HepG2 (cell line): ENCODE measurements around the gene THOC5. TPM values are rescaled to one million over a fixed set of nuclear protein-coding genes. Genes with fewer than 3 reads are reported as not detected.
A peak's percentile ranks its signal among the peaks of the same experiment; 100 is the strongest.

Experiments used
- ESRRA ChIP-seq: sonication (generic); formaldehyde crosslinking; IDR thresholded peaks from 2 replicates; pipeline ENCODE4 v1.5.1; 2020; ENCODE audit warnings: mild to moderate bottlenecking, low read depth, missing genetic modification reagents
- HDAC1 ChIP-seq: sonication (generic); formaldehyde crosslinking; IDR thresholded peaks from 2 replicates; pipeline ENCODE4 v1.5.1; 2020; ENCODE audit warnings: mild to moderate bottlenecking, missing genetic modification reagents
- HIVEP1 ChIP-seq: sonication (generic); formaldehyde crosslinking; IDR thresholded peaks from 2 replicates; pipeline ENCODE4 v1.4.0; 2020; ENCODE audit warnings: mild to moderate bottlenecking, missing genetic modification reagents
- IRX3 ChIP-seq: sonication (generic); formaldehyde crosslinking; IDR thresholded peaks from 2 replicates; pipeline ENCODE4 v1.8.1; 2023; ENCODE audit warnings: mild to moderate bottlenecking, low read depth, missing genetic modification reagents, borderline replicate concordance
- ISX ChIP-seq: sonication (generic); formaldehyde crosslinking; conservative IDR thresholded peaks from 2 replicates; pipeline ENCODE4 v1.5.0; 2020; ENCODE audit warnings: missing genetic modification reagents
- PHF5A ChIP-seq: IDR thresholded peaks from one replicate; pipeline ENCODE4 v1.6.1; 2018; ENCODE audit warnings: low read depth, missing genetic modification reagents; ENCODE audit not compliant: unreplicated experiment
- RXRA ChIP-seq: sonication (generic); formaldehyde crosslinking; IDR thresholded peaks from 2 replicates; pipeline ENCODE4 v1.5.1; 2020; ENCODE audit warnings: missing genetic modification reagents
- SMAD9 ChIP-seq: sonication (generic); formaldehyde crosslinking; IDR thresholded peaks from 2 replicates; pipeline ENCODE4 v1.5.1; 2020; ENCODE audit warnings: mild to moderate bottlenecking, missing genetic modification reagents
- ZNF124 ChIP-seq: sonication (generic); formaldehyde crosslinking; IDR thresholded peaks from 2 replicates; pipeline ENCODE4 v1.4.0; 2020; ENCODE audit warnings: missing genetic modification reagents
- ZNF460 ChIP-seq: sonication (generic); formaldehyde crosslinking; IDR thresholded peaks from 2 replicates; pipeline ENCODE4 v1.5.1; 2020; ENCODE audit warnings: missing genetic modification reagents, mild to moderate bottlenecking, borderline replicate concordance
- polyA plus RNA-seq, 8 experiments: library from polyadenylated mRNA; depleted of rRNA in 3 of 8; stranded (reverse) in 7 of 8; unstranded in 1 of 8; fragments of >200 nt; fragmentation: Illumina TruSeq in 4 of 8; extraction: Trizol in 4 of 8; gene quantifications; 2 replicates each; pipeline versions ENCODE4 v1.2.1 to v1.2.3, GENCODE V29; 2011 to 2016; ENCODE audit warnings: low read depth in 4 of 8, missing spikeins in 1 of 8, mixed read lengths in 1 of 8; ENCODE audit not compliant: insufficient read depth in 1 of 8
- total RNA-seq, 5 experiments: library from RNA; depleted of rRNA; stranded (reverse); fragments of >200 nt; fragmentation: Illumina TruSeq; extraction: Trizol; gene quantifications; 2 replicates each; pipeline ENCODE4 v1.2.3, GENCODE V29; 2016; ENCODE audit warnings: low read depth in 1 of 5
- TF ChIP-seq, protein P1 (sequence below): sonication (generic); formaldehyde crosslinking; IDR thresholded peaks from 2 replicates; pipeline ENCODE4 v1.5.1; 2020; ENCODE audit warnings: mild to moderate bottlenecking, missing genetic modification reagents, moderate library complexity
- TF ChIP-seq, protein P2 (sequence below): sonication (generic); formaldehyde crosslinking; IDR thresholded peaks from 2 replicates; pipeline ENCODE4 v1.4.0; 2020; ENCODE audit warnings: missing genetic modification reagents, borderline replicate concordance
- TF ChIP-seq, protein P3 (sequence below): sonication (generic); formaldehyde crosslinking; IDR thresholded peaks from 2 replicates; pipeline ENCODE4 v1.4.0; 2020; ENCODE audit warnings: missing genetic modification reagents
- TF ChIP-seq, protein P4 (sequence below): sonication (generic); formaldehyde crosslinking; IDR thresholded peaks from 2 replicates; pipeline ENCODE4 v1.5.0; 2020; ENCODE audit warnings: mild to moderate bottlenecking, missing genetic modification reagents
- TF ChIP-seq, protein P5 (sequence below): sonication (generic); formaldehyde crosslinking; IDR thresholded peaks from 2 replicates; pipeline ENCODE4 v1.4.0; 2020; ENCODE audit warnings: missing genetic modification reagents
- TF ChIP-seq, protein P6 (sequence below): sonication (generic); formaldehyde crosslinking; IDR thresholded peaks from 2 replicates; pipeline ENCODE4 v1.5.0; 2020; ENCODE audit warnings: missing genetic modification reagents

Gene THOC5
- total and polyA plus RNA-seq, 2 of the 13 experiments (the other 11 are each of a cell fraction or from before 2014, with no cell fraction given): 45.8 to 46.7 TPM

DNA sequence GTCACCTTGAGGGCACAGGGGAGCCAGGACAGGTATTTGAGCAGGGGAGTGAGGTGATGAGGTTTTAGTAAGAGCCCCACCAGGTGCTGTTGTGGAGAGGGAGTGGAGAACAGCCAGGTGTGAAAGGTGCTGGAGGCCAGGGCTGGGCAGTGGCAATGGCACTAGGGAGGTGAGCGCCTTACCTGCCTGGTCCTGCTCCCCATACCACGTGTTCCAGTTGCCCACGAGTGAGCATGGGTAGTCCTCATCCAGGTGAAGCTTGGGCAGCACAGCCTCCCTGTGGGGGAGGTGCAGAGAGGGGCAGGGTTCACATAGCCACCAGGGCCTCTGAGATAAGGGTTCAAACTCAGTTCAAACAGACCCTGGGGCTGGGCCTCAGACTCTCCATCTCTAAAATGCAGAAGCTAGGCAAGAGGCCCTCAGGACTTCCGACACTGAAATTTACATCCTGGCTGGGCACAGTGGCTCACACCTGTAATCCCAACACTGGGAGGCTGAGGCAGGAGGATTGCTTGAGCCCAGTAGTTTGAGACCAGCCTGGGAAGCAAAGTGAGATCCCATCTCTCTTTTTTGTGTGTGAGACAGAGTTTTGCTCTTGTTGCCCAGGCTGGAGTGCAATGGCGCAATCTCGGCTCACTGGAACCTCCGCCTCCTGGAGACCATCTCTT, 15.6 kb upstream of the THOC5 start (continued):
- TF ChIP-seq, protein P1, sequence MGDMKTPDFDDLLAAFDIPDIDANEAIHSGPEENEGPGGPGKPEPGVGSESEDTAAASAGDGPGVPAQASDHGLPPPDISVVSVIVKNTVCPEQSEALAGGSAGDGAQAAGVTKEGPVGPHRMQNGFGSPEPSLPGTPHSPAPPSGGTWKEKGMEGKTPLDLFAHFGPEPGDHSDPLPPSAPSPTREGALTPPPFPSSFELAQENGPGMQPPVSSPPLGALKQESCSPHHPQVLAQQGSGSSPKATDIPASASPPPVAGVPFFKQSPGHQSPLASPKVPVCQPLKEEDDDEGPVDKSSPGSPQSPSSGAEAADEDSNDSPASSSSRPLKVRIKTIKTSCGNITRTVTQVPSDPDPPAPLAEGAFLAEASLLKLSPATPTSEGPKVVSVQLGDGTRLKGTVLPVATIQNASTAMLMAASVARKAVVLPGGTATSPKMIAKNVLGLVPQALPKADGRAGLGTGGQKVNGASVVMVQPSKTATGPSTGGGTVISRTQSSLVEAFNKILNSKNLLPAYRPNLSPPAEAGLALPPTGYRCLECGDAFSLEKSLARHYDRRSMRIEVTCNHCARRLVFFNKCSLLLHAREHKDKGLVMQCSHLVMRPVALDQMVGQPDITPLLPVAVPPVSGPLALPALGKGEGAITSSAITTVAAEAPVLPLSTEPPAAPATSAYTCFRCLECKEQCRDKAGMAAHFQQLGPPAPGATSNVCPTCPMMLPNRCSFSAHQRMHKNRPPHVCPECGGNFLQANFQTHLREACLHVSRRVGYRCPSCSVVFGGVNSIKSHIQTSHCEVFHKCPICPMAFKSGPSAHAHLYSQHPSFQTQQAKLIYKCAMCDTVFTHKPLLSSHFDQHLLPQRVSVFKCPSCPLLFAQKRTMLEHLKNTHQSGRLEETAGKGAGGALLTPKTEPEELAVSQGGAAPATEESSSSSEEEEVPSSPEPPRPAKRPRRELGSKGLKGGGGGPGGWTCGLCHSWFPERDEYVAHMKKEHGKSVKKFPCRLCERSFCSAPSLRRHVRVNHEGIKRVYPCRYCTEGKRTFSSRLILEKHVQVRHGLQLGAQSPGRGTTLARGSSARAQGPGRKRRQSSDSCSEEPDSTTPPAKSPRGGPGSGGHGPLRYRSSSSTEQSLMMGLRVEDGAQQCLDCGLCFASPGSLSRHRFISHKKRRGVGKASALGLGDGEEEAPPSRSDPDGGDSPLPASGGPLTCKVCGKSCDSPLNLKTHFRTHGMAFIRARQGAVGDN (CRISPR knock-in tag): peak; percentile 97
- no peak for TF ChIP-seq IRX3 (CRISPR knock-in tag)
- TF ChIP-seq PHF5A (CRISPR knock-in tag): no peak
- TF ChIP-seq HDAC1 (CRISPR knock-in tag): peak; percentile 46
- TF ChIP-seq RXRA (CRISPR knock-in tag): peak; percentile 96
- no peak for TF ChIP-seq ZNF460 (CRISPR knock-in tag)
- TF ChIP-seq ZNF124 (CRISPR knock-in tag): peak; percentile 22; the same call in 1 of the 2 replicates
- TF ChIP-seq, protein P2, sequence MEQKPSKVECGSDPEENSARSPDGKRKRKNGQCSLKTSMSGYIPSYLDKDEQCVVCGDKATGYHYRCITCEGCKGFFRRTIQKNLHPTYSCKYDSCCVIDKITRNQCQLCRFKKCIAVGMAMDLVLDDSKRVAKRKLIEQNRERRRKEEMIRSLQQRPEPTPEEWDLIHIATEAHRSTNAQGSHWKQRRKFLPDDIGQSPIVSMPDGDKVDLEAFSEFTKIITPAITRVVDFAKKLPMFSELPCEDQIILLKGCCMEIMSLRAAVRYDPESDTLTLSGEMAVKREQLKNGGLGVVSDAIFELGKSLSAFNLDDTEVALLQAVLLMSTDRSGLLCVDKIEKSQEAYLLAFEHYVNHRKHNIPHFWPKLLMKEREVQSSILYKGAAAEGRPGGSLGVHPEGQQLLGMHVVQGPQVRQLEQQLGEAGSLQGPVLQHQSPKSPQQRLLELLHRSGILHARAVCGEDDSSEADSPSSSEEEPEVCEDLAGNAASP: 0 out of 2 replicates have a peak, but pooled peaks have one; percentile 44
- TF ChIP-seq, protein P3, sequence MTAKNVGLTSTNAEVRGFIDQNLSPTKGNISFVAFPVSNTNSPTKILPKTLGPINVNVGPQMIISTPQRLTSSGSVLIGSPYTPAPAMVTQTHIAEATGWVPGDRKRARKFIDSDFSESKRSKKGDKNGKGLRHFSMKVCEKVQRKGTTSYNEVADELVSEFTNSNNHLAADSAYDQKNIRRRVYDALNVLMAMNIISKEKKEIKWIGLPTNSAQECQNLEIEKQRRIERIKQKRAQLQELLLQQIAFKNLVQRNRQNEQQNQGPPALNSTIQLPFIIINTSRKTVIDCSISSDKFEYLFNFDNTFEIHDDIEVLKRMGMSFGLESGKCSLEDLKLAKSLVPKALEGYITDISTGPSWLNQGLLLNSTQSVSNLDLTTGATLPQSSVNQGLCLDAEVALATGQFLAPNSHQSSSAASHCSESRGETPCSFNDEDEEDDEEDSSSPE: peak; percentile 41; the same call in 1 of the 2 replicates
- TF ChIP-seq, protein P4, sequence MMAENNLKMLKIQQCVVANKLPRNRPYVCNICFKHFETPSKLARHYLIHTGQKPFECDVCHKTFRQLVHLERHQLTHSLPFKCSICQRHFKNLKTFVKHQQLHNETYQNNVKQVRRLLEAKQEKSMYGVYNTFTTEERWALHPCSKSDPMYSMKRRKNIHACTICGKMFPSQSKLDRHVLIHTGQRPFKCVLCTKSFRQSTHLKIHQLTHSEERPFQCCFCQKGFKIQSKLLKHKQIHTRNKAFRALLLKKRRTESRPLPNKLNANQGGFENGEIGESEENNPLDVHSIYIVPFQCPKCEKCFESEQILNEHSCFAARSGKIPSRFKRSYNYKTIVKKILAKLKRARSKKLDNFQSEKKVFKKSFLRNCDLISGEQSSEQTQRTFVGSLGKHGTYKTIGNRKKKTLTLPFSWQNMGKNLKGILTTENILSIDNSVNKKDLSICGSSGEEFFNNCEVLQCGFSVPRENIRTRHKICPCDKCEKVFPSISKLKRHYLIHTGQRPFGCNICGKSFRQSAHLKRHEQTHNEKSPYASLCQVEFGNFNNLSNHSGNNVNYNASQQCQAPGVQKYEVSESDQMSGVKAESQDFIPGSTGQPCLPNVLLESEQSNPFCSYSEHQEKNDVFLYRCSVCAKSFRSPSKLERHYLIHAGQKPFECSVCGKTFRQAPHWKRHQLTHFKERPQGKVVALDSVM (CRISPR knock-in tag): peak; percentile 83
- TF ChIP-seq, protein P5, sequence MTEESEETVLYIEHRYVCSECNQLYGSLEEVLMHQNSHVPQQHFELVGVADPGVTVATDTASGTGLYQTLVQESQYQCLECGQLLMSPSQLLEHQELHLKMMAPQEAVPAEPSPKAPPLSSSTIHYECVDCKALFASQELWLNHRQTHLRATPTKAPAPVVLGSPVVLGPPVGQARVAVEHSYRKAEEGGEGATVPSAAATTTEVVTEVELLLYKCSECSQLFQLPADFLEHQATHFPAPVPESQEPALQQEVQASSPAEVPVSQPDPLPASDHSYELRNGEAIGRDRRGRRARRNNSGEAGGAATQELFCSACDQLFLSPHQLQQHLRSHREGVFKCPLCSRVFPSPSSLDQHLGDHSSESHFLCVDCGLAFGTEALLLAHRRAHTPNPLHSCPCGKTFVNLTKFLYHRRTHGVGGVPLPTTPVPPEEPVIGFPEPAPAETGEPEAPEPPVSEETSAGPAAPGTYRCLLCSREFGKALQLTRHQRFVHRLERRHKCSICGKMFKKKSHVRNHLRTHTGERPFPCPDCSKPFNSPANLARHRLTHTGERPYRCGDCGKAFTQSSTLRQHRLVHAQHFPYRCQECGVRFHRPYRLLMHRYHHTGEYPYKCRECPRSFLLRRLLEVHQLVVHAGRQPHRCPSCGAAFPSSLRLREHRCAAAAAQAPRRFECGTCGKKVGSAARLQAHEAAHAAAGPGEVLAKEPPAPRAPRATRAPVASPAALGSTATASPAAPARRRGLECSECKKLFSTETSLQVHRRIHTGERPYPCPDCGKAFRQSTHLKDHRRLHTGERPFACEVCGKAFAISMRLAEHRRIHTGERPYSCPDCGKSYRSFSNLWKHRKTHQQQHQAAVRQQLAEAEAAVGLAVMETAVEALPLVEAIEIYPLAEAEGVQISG: peak; percentile 79
- 0 out of 2 replicates have a peak, but pooled peaks have one; percentile 31 for TF ChIP-seq SMAD9
- TF ChIP-seq HIVEP1 (CRISPR knock-in tag): no peak
- TF ChIP-seq, protein P6, sequence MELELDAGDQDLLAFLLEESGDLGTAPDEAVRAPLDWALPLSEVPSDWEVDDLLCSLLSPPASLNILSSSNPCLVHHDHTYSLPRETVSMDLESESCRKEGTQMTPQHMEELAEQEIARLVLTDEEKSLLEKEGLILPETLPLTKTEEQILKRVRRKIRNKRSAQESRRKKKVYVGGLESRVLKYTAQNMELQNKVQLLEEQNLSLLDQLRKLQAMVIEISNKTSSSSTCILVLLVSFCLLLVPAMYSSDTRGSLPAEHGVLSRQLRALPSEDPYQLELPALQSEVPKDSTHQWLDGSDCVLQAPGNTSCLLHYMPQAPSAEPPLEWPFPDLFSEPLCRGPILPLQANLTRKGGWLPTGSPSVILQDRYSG (CRISPR knock-in tag): no peak
- TF ChIP-seq ESRRA (CRISPR knock-in tag): 0 out of 2 replicates have a peak, but pooled peaks have one; percentile 37
- TF ChIP-seq ISX (CRISPR knock-in tag): no peak
